HG02970 (cell line): ENCODE measurements around the gene AP1M1.

Source experiments
- ATAC-seq: cut with Tn5 transposase; IDR thresholded peaks from one replicate; pipeline ENCODE4 v1.9.1; 2021; ENCODE audit warnings: mild to moderate bottlenecking, moderate library complexity, moderate number of reproducible peaks; ENCODE audit not compliant: unreplicated experiment, low FRiP score

The AP1M1 gene

DNA sequence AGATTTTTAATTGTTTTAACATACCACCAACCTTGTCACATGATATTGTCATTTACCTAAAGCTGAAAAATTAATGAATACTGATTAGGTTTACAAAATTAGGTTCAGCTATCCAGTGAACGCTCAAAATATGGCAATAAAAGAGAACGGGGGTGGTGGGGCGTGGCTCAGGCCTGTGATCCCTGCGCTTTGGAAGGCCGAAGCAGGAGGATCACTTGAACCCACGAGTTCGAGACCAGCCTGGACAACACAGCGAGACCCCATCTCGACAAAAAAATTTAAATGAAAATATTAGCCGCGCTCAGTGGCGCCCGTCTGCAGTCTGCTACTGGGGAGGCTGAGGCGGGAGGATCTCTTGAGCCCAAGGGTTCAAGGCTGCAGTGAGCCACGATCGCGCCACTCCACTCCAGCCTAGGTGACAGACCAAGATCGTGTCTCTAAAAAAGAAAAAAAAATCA lies 13.0 kb upstream of the AP1M1 start:
- no peak for ATAC-seq

DNA sequence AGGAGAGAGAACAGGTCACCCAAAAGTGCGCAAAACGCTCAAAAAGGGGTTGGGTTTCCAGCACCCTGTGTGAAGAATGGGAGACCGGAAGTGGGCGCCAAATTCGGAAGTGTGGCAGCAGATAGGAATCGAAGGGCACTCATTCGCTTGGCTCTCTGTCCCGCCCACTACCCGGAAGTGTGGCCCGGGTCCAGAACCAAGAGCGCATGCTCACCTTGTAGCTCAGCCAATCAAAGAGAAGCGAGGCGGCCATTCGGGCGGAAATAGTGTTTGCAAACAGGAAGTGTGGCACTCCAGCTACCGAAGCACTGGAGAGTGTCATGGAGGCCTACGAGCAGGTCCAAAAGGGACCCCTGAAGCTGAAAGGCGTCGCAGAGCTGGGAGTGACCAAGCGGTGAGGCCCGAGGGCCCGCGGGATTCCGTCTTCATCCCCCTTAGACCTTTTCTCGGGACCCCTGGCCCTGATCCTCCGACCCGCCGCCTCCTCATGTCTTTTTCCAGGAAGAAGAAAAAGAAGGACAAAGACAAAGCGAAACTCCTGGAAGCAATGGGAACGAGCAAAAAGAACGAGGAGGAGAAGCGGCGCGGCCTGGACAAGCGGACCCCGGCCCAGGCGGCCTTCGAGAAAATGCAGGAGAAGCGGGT lies 12.5 kb upstream of the AP1M1 start, which contains the start of gene FAM32A:
TSS of gene FAM32A (plus strand) at position 288 of the 645 bp plus-strand sequence. CDS start at position 321, 33 bp downstream.
- ATAC-seq, result peak; percentile 90

DNA sequence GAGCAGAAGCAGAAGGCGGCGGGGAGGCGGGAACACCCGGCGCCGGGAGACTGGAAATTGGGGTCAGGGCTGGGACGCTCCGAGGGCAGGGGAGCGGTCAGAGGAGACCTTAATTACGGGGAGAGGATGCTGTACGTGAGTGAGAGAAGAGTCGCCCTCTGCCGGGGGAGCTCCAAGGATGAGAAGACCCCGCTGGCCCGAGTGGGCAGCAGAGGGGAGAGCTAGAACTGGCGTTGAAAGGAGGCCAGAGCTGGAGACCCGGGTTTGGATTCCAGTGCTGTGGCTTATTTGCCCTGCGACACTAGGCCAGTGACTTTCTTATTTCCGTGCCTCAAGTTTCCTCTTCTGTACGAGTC lies 12.0 kb upstream of the AP1M1 start:
- peak; percentile 24 for ATAC-seq

DNA sequence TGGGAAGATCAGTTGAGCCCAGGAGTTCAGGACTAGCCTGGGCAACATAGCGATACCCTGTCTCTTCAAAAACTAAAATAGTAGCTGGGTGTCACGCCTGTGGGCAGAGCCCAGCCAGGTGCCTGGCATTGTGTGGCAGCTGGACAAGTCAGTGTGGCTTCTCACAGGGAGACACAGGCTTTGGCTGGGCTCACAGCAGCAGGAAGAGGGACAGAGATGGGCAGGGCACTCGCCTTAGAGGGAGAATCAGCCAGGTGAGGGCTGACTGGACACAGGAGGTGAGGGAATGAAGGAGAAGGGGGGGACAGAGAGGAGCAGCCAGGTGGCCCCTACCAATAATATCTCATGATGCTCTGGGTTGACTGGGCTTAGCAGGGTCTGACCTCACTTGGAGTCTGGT lies 9.2 kb upstream of the AP1M1 start:
- ATAC-seq, result no peak

DNA sequence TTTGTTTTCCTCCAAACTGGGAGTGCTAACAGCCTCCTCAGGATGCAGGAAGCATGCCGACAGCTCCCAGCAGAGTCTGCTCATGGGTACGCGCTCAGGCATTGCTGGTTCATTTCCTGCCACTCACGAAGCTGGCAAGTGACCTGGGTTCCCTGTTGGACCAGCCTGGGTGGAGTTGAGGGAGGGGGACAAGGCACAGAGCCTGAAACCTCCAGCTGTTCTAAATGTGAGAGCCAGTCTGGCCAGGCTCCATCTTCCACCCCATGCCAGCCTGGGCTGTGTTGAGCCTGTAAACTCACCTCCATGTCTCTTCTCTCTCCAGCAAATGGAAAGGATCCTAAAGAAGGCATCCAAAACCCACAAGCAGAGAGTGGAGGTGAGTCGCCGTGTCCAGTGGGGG lies 7.5 kb upstream of the AP1M1 start:
- no peak for ATAC-seq

DNA sequence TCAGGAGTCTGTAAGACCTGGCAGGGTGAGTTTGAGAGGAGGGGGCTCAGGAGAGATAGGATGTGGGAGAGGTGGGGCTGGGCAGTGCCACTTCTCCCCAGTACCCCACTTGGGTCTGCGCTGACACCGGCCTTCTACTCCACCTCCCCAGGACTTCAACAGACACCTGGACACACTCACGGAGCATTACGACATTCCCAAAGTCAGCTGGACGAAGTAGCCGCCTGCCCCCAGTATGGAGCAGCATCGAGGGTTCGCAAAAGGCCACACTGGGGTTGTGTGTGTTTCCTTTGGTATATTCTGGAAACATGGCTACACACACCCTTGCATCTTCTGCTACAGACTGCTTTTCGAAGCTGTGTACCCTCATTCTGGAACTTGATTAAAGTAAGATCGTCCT lies 7.0 kb upstream of the AP1M1 start:
- ATAC-seq, result no peak

DNA sequence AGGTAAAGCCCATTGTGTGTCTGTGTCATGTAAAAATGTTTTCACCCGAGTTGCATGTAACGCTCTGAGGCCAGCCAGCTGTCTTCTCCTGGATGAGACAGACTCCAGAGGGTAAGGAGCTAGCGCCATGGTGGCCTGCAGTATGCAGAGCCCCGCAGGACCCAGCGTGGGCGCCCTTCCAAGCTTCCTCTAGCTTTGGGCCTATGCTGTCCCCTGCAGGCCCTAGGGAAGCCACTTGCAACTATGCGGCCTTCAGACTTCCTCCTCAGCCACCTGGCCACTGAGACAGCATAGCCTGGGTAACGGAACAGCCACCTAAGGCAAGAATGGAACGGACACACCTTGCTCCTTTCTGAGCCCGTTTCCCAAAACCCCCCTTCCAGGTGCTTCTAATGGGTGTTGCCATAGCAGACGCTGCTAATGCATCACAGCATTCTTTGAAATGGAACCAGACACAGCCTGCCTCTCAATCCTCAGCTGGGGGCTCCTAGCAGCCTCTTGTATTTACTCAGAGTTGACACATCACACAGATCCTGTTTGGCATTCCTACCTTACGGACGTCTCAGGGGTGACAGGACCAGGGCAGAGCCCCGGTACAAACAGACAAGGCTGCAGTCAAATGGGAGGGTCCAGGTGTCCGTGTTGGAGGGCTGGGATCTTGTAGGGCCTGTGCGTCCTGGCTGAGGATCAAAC lies 6.3 kb upstream of the AP1M1 start:
- no peak for ATAC-seq

DNA sequence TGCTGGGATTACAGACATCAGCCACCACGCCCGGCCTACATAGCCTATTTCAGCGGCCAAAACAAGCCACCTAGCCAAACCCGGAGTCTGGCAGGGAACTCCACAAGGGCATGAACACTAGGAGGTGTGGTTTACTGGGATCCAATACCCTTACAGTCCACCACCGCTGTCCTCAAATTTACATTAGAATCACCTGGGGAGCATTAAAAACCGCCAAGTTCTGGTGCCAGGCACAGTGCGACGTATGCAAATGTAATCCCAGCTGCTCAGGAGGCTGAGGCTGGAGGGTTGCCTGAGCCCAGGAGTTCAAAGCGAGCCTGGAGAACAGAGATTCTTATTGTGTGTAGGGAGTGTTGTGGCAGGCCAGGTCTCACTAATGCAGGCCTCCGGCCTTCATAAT lies 4.2 kb upstream of the AP1M1 start:
- no peak for ATAC-seq

DNA sequence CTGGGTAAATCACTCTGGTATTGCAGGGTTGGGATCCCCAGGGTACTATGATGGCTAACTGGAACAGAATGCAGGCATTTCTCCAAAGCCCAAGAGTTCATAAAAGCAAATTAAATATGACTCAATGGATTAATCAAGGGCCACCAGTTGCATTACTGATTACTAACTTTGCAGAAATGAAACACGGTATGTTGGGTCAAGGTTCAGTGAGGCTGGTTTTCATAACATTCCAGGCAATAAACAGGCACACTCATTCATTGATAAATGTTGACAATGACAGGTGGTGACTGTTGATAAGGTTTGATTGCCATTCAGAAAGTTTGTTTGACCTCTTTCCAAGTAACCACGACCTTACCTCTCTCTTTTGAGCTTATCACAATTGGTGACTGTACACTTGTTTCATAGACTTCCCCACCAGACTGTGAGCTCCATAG lies 506 bp upstream of the AP1M1 start:
- ATAC-seq, result no peak

DNA sequence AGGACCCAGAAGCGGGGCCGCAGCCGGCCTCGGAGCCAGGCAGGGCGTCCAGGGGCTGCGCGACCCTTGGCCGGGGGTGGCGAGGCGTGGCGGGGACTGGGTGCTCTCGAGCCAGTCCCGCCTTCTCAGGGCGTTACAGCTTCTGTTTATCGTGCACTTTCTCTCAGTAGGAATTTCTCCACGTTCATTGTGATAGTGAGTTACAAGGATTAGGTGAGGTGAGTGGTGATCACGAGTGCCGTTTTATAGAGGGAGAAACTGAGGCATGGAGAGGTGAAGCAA lies 600 bp downstream of the AP1M1 start:
- ATAC-seq, result peak; percentile 1

DNA sequence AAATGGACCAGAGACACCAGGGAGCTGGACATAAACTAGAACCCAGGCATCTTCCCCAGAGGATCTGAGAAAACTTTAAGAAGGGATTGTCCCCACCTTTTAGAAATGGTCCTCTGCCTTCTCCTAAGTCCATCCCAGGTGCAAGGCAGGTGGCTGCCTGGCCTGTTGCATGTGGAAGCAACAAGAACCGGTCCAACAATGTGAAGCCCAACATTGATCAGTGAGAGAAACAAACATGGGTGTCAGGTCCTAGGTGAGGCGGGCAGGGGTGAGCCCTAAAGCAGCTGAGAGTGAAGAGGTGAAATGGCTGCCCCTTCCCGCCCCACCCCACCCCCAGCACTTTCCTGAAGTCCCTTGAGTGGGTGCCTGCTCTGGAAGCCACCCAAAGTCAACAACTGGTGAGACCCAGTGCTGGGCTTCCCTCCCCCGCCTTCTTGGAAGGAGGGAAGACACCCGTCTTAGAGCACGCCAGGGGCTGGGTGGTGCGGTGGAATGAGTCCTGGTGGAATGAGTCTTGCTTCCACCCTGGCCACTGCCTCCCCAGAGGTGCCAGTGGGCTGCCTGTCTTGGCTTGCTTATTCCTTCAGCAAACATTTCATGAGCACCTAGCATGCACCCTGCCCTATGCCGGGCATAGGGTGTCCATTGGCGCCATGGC lies 1.7 kb downstream of the AP1M1 start:
- ATAC-seq, result no peak

DNA sequence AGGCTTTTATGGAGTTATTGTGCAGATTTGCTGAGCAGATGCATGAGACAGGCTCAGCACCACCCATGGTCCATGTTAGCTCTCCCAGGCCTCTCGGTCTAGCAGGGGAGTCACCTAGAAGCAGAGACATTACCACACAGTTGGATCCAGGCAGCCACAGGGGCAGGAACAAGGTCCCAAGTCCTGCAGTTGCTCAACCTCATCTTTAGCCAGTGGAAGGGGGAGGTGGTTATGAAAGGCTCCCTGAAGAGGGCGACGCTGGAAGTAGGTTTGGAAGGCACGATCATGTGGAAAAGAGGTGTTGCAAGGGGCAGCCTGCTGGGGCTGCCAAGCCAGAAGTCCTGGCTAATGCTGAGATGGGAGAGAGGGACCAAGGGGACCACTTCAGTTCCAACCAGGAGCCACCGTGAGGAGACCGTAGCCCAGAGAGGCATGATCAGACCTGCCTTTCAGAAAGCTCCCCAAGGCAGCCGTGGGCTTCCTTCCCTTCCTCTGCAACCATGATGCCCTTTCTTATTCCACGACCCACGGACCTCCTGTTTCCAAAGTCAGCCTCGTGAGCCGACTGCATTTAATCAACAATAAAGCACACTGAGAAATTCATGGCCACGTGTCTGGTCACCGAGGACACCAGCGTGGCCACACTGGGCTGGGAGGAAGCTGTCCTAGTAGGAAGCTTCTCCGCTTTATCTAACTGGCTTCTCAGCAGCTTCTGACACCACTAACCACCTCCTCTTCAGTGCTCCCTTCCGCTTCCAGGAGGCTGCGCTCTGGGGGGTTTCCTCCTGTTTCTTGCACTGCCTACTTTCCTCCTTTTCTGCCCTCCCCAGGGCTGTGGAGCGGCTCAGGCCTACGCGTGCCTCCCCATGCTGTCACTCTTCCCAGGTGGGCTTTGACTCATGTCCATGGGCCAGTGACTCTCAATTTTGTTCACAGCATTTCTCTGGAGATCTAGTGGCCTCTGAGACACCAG lies 2.6 kb downstream of the AP1M1 start:
- ATAC-seq, result no peak

DNA sequence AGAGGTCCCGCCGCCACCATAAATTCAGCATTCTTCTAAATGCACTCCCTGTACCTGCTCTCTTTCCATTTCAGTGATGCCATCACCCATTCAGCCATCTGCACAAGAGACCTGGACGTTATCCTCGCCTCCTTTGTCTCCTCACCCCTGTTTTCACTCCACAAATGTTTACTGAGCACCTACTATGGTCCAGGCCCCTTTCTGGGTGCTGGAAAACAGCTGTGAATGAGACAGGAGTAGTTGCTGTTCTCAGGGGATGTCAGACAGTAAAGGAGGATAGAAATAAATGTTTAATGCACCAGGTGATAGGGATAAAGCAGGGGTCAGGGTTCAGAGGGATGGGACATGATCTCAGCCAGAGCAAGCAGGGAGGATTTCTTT lies 3.3 kb downstream of the AP1M1 start:
- no peak for ATAC-seq

DNA sequence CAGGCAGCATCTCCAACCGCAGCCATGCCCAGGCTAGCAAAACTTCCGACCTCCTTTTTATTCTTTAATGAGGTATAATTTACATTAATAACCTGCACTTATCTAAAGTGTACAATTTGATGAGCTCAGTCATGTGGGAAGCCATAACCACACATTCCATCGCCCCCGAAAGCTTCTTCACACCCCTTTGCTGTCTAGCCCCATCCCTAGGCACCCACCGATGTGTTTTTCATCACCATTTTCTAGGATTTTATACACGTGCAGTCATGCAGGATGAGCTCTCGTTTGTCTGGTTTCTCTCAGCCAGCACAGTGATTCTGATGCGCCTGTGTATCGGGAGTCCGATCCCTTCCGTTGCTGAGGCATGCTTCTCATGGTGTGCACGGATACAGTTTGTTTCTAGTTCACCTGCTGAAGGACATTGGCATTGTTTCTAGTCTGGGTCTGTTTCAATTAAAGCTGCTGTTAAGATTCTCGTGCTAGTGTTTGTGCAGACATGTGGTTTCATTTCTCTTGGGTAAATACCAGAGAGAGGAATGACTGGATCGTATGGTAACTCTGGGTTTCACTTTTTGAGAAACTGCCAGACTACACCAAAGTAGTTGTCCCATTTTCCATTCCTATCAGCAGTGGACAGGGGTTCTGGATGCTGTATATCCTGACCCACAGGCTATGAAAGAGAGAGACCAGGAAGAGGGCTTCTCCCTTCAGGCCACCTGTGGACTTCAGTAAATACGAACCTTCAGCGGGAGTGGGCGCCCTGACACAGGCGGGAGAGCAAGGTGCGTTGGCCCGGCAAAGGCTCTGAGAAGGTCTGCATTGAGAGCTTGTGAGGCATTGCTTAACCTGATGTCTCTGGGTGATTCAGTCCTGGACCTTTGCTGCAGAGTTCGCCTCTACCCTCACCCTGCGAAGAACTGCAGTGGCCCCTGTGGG lies 4.9 kb downstream of the AP1M1 start:
- no peak for ATAC-seq

DNA sequence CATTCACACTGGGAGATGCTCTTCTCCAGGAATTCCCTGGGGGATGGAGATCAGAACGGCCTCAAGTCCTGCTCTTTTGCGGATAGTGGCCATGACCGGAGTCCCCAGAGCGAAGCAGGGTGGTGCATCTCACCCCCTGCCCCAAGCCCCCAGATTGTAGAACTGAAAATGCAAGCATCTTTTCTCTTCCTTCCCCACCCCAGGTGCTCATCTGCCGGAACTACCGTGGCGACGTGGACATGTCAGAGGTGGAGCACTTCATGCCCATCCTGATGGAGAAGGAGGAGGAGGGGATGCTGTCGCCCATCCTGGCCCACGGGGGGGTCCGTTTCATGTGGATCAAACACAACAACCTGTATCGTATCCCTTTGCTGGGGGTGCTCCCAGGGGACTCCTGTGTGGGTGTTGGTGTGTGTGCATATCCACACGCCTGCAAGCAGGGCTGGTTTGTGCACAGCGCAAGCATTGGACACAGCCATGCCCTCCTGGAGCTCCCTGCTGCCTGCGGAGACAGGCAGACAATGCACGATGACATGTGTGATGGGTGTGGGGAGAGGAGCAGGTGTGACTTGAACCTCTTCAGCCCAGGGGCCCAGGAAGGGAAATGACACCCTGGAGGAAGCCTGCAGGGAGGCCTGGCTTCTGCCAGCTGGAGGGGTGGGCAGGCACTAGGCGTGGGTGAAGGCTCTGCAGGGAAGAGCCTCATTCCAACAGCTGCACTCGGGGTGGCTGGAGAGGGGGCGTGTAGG lies 5.7 kb downstream of the AP1M1 start:
- ATAC-seq, result no peak

DNA sequence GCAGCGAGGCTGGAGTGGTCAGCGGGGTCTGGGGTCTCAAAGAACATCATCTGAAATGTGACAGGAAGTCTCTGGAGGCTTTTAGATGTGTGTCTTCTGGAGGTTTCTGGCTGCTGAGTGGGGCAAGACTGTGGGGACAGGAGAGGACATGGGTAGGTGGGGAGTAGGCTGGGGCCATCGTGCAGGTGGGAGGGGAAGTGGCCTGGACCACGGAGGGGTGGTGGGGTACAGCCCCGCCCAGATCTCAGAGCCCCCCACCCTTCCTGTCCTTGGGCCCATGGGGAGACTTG lies 6.2 kb downstream of the AP1M1 start:
- ATAC-seq, result no peak

DNA sequence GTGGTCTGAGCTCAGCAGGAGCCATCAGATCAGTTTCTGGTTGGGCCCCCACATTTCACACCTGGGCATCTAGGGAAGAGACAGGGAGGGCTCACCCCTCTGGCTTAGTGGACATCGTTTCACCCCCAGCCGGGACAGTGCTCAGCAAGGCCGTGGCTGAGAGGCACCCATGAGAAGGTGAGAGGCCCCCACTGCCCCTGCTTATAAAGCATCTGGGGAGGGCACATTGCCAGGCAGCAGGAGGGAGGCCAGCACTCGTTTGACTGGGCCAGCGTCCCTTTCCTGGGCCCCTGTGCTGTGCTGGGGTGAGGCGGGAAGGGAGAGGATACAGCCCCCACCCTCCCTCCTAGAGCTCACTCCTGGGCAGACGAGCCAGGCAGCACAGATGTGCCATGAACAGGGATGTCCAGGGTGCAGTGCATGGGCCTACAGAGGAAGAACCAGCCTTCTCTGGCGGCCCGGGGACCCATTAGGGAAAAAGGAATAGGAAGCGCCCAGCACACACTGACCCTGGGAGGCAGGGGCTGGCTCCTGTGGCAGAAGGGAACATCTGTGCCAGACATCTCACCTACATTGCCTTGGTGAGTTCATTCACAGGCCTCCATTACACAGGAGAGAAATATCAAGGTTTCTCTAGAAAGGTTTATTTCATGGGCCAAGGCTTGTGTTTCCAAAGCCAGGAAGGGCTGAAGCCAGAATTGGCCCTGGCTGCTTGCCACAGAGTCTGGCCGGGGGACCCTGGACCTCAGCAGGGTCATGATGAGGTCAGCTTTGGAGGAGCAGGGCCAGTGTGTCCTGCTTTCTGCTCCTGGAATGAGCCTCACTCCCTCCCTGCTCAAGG lies 7.7 kb downstream of the AP1M1 start:
- ATAC-seq, result no peak

DNA sequence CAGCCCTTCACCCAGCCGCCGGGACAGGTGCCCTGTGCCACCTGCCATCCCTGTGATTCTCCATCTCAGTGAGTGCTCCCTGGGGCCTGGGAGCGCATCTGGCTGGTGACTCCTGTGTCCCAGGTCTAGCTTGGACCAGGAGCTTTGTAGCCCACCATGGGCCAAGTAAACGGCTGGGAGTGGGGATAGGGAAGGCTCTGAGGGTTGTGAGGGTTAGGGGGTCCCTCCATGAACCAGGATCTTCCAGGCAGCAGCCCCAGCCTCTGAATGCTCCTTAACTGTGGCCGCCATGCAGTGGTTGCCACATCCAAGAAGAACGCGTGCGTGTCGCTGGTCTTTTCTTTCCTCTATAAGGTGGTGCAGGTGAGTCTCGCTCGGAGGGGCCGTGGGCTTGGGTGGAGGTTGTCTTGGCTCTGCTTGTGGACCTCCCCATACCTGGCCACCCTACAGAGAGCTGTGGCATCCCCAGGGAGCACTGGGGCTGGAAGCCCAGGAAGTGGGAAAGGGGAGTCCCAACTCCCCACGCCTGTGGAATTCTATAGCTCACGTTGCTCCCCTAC lies 8.4 kb downstream of the AP1M1 start:
- ATAC-seq, result no peak
